ENCODE results near the gene ADGRA1. TPM values are rescaled to one million over a fixed set of nuclear protein-coding genes. Genes with fewer than 3 reads are reported as not detected.

Gene ADGRA1
- total RNA-seq, 1 donor from 2014 or later = not detected

- no peak for DNase-seq (ENCODE audit: low spot score)
Measured at GRCh38 chr10:133056651-133057178, 31.0 kb upstream of the ADGRA1 start.

GRCh38 chr10:133058331-133059092, 29.2 kb upstream of the ADGRA1 start:
- no peak for DNase-seq (ENCODE audit: low spot score)

DNA sequence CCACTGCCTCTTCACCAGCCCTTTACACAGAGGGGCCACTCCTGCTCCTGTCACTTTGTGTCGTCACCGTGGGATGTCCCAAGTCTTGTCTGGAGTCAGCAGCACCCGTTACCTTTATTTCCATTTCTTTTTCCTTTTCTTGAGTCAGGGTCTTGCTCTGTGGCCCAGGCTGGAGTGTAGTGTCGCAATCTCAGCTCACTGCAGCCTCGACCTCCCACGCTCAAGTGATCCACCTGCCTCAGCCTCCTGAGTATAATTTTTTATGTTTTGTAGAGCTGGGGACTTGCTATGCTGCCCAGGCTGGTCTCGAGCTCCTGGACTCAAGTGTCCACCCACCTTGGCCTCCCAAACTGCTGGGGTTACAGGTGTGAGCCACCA, 28.6 kb upstream of the ADGRA1 start:
- DNase-seq (ENCODE audit: low spot score) = no peak

DNA sequence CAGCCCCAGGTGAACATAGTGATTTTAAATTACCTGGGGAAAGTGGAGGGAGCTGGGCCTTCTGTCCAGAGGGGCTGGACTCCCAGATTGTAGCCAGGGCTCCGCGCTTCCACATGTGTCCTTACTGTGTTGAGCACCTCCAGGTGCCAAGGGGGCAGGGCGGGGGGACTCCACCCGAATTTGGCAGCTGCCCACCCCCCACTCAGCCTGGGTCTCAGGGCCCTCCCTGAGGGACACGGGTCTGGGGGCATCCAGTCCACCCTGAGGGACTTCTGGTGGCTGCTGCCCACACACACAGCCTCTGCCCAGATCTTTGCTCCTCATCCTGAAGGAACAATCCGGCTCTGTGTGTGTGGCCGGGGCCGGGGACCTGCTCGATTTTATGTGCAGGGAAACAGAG, 28.2 kb upstream of the ADGRA1 start:
- DNase-seq (ENCODE audit: low spot score) = no peak

DNA sequence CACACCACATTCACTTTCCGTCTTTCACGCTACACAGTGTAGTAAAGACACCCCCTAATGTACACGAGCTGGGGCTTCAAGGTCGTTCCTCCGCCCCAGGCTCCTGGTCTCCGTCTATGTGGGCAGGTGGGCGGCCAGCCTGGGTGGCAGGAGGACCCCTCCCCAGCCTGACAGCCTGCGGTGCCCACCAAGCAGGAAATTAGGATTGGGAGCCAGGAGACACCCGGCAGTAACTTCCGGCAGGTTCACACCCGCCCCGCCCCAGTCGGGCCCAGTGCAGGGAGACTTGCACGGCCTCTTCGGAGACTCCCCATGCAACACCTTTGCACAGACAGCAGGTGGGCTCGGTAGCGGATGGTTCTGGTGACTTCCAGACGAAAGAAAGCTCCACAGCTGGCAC, 27.7 kb upstream of the ADGRA1 start:
- DNase-seq (ENCODE audit: low spot score) = no peak

GRCh38 chr10:133060466-133060865, 27.3 kb upstream of the ADGRA1 start:
- no peak for DNase-seq (ENCODE audit: low spot score)

GRCh38 chr10:133060881-133061280, 26.8 kb upstream of the ADGRA1 start:
- DNase-seq (ENCODE audit: low spot score) = no peak

GRCh38 chr10:133061296-133062038, 26.3 kb upstream of the ADGRA1 start:
- DNase-seq (ENCODE audit: low spot score) = no peak

- no peak for DNase-seq (ENCODE audit: low spot score)
Measured at GRCh38 chr10:133062085-133062484, 25.6 kb upstream of the ADGRA1 start.

- no peak for DNase-seq (ENCODE audit: low spot score)
Measured at GRCh38 chr10:133062635-133063034, 25.1 kb upstream of the ADGRA1 start.

GRCh38 chr10:133067149-133068105, 20.3 kb upstream of the ADGRA1 start:
- peak; percentile 46 for DNase-seq (ENCODE audit: low spot score)

DNA sequence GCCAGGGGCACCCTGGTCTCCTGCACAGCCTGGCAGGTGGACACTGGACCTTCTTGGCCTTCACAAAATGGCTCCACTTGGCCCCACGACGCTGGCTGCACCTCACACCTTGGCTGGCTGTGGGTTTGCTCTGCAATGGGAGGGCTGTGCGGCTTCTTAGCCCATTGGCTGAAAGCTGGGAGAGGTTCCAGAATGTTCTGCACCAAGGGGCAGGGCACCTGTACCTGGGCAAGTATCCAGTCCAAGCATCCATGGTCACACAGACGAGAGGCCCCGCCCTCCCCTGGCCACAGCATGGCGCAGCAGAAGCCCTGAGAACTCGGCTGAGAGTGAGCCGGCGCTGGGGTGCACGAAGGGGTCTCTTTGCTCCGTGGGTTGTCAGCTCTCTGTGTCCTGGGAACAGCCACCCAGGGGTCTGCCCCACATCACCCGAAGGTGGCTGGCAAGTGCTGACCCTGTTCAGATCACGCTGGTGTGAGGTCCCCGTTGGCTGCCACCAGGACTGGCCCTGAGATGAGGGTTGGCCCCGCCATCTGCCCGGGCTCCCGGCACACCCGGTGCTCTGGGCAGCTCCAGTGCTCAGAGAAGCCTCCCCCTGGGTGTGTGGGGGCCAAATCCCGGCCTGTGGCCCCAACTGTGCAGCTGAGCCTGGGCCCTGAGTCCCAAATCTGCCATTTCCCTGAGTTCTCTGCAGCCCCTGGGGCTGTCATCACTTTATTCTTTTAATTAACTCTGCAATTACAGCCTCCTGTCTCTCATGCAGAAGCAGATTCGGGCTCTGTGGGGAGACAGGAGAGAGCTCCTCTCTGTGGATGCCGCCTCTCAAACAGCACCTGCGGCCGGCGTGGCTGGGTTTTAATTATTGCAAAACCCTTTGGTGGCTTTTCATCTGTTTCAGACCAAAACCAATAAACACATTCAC, 19.4 kb upstream of the ADGRA1 start:
- DNase-seq (ENCODE audit: low spot score) = no peak

DNA sequence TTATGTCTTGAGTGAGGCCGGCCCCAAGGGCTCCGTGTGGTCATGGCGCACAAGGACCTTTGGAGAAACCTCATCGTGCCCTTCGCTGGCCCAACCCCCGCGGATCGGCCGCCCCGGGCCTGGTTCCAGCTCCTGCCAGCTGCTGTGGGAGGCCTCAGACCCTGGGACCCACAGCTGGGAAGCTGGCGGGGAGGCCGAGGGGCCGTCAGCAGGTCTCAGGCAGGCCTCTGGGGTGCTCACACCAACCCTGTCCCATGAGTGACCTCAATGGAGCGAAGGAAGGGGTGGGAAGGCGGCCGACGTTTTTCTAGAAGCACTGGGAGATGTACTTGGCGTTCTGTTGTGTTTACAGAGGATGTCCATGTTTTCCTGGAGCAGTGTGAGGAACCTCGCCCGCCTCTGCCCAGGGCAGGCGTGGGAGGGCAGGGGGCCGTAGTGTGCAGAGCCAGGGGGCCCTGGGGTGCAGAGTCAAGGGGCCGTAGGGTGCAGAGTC, 18.6 kb upstream of the ADGRA1 start:
- no peak for DNase-seq (ENCODE audit: low spot score)

DNA sequence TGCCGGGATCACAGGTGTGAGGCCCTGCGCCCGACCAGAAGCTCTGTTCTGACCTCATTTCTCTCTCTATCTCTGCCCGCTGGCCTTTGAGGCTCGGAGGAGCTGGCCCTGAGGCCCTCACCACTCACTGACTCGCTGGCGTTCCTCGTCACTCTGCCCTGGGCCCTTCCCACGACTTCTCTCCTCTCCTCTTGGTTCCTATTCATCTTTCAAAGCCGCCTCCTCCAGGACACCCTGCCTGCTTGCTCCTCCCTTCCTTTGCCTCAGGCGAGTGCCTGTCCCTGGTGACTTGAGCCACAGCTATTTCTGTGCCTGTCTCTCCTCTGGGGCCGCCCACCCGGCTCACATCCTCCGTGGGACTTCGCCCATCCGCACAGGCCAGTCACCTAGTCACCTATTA, 17.3 kb upstream of the ADGRA1 start:
- DNase-seq (ENCODE audit: low spot score) = no peak

- no peak for DNase-seq (ENCODE audit: low spot score)
Measured at GRCh38 chr10:133070810-133071209, 16.9 kb upstream of the ADGRA1 start.

GRCh38 chr10:133071733-133072132, 16.0 kb upstream of the ADGRA1 start:
- DNase-seq (ENCODE audit: low spot score) = no peak

- DNase-seq (ENCODE audit: low spot score) = no peak
Measured at GRCh38 chr10:133072196-133072595, 15.5 kb upstream of the ADGRA1 start.

GRCh38 chr10:133072720-133073390, 14.9 kb upstream of the ADGRA1 start:
- DNase-seq (ENCODE audit: low spot score) = no peak

DNA sequence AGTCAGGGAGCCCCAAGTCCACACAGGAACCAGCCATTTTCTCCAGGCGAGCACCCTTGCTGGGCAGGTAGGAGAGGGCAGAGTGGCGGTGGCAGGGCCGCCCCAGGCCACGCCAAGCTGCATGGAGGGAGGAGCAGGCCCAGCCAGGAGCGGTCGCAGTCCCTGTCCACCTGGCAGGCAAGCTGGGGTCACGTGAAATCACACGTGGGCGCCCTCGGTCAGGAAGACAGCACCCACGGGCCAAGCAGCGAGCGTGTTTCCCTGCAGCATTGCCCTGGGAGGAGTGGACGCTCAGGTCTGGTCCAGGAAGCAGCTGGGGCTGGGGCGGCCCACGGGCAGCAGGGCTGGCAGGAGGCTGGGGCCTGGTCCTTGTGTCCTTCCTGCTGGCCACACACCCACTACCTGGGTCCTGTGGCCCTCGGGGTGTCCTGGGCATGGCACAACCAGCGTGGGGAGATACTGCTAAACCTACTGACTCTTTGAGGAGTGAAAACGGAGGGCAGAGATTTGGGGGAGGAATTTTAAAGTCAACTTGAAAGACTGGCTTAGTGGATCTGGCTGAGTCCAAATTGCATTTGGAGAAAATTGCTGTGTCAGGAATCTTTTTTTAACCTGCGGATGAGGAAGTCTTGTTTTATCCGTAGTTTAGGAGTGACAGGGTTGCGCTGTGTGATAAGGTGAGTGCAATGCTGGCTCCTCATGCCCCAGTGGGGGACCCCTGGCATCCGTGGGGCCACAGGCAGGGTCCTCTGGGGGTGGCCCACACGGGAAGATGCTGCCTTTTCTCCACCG, 12.2 kb upstream of the ADGRA1 start:
- no peak for DNase-seq (ENCODE audit: low spot score)
